Measurements from ENCODE around the gene DVL1. TPM values are rescaled to one million over a fixed set of nuclear protein-coding genes. Genes with fewer than 3 reads are reported as not detected.
"Not testable (repeated sequence)": the region's sequence is repeated elsewhere in the genome, so short reads cannot be mapped to it uniquely, and the experiment has no call there.

Gene DVL1
- total RNA-seq (2014; rRNA removed; shearing (Covaris generic)), result 41.4 and 42.8 TPM in 2 replicates
- 39.7 and 57.0 TPM in 2 replicates for polyA plus RNA-seq (2015; cell fraction: cytosol; rRNA removed)
- 185 and 232 TPM in 2 replicates for polyA plus RNA-seq (2015; cell fraction: nucleus; rRNA removed)

GRCh38 chr1:1349256-1350012, at the start of gene DVL1:
Gene DVL1, minus strand, starts transcription at chr1:1349418. Its CDS starts 353 bp downstream, at chr1:1349065.
- peak; percentile 53 for DNase-seq (ENCODE audit: low read depth, low spot score)
- in situ Hi-C loops (cut with HindIII; ENCODE audit: low pct_unique_long_range_greater_than_20kb, low sequenced_read_pairs), result no loop called here

- no peak for DNase-seq (ENCODE audit: low read depth, low spot score)
- in situ Hi-C loops (cut with HindIII; ENCODE audit: low pct_unique_long_range_greater_than_20kb, low sequenced_read_pairs), result no loop called here
Measured at GRCh38 chr1:1398677-1399186, 49.5 kb upstream of the DVL1 start.

- no peak for DNase-seq (ENCODE audit: low read depth, low spot score)
- in situ Hi-C loops (cut with HindIII; ENCODE audit: low pct_unique_long_range_greater_than_20kb, low sequenced_read_pairs), result no loop called here
Measured at GRCh38 chr1:1397839-1398523, 48.8 kb upstream of the DVL1 start.

GRCh38 chr1:1395166-1395565, 45.9 kb upstream of the DVL1 start:
- in situ Hi-C loops (cut with HindIII; ENCODE audit: low pct_unique_long_range_greater_than_20kb, low sequenced_read_pairs), result no loop called here
- no peak for DNase-seq (ENCODE audit: low read depth, low spot score)

- in situ Hi-C loops (cut with HindIII; ENCODE audit: low pct_unique_long_range_greater_than_20kb, low sequenced_read_pairs), result no loop called here
- no peak for DNase-seq (ENCODE audit: low read depth, low spot score)
Measured at GRCh38 chr1:1394116-1394515, 44.9 kb upstream of the DVL1 start.

- in situ Hi-C loops (cut with HindIII; ENCODE audit: low pct_unique_long_range_greater_than_20kb, low sequenced_read_pairs), result no loop called here
- DNase-seq (ENCODE audit: low read depth, low spot score), result no peak
Measured at GRCh38 chr1:1393428-1393827, 44.2 kb upstream of the DVL1 start.

GRCh38 chr1:1393014-1393413, 43.8 kb upstream of the DVL1 start:
- in situ Hi-C loops (cut with HindIII; ENCODE audit: low pct_unique_long_range_greater_than_20kb, low sequenced_read_pairs), result no loop called here

GRCh38 chr1:1391225-1391624, 42.0 kb upstream of the DVL1 start:
- in situ Hi-C loops (cut with HindIII; ENCODE audit: low pct_unique_long_range_greater_than_20kb, low sequenced_read_pairs), result no loop called here
- no peak for DNase-seq (ENCODE audit: low read depth, low spot score)

More at GRCh38 chr1:1393014-1393413, 43.8 kb upstream of the DVL1 start:
- DNase-seq (ENCODE audit: low read depth, low spot score), result no peak

- in situ Hi-C loops (cut with HindIII; ENCODE audit: low pct_unique_long_range_greater_than_20kb, low sequenced_read_pairs), result no loop called here
- DNase-seq (ENCODE audit: low read depth, low spot score), result no peak
Measured at GRCh38 chr1:1390675-1391074, 41.5 kb upstream of the DVL1 start.

- in situ Hi-C loops (cut with HindIII; ENCODE audit: low pct_unique_long_range_greater_than_20kb, low sequenced_read_pairs), result no loop called here
- no peak for DNase-seq (ENCODE audit: low read depth, low spot score)
Measured at GRCh38 chr1:1388078-1388472, 38.9 kb upstream of the DVL1 start.

GRCh38 chr1:1387098-1388077, 38.2 kb upstream of the DVL1 start:
- no peak for DNase-seq (ENCODE audit: low read depth, low spot score)

GRCh38 chr1:1385931-1386330, 36.7 kb upstream of the DVL1 start:
- in situ Hi-C loops (cut with HindIII; ENCODE audit: low pct_unique_long_range_greater_than_20kb, low sequenced_read_pairs), result no loop called here
- no peak for DNase-seq (ENCODE audit: low read depth, low spot score)

More at GRCh38 chr1:1387098-1388077, 38.2 kb upstream of the DVL1 start:
- in situ Hi-C loops (cut with HindIII; ENCODE audit: low pct_unique_long_range_greater_than_20kb, low sequenced_read_pairs), result no loop called here

GRCh38 chr1:1385339-1385738, 36.1 kb upstream of the DVL1 start:
- in situ Hi-C loops (cut with HindIII; ENCODE audit: low pct_unique_long_range_greater_than_20kb, low sequenced_read_pairs), result not testable (repeated sequence)

GRCh38 chr1:1381294-1381693, 32.1 kb upstream of the DVL1 start:
- in situ Hi-C loops (cut with HindIII; ENCODE audit: low pct_unique_long_range_greater_than_20kb, low sequenced_read_pairs), result no loop called here
- no peak for DNase-seq (ENCODE audit: low read depth, low spot score)

More at GRCh38 chr1:1385339-1385738, 36.1 kb upstream of the DVL1 start:
- not testable (repeated sequence) for DNase-seq (ENCODE audit: low read depth, low spot score)

- in situ Hi-C loops (cut with HindIII; ENCODE audit: low pct_unique_long_range_greater_than_20kb, low sequenced_read_pairs), result no loop called here
- no peak for DNase-seq (ENCODE audit: low read depth, low spot score)
Measured at GRCh38 chr1:1380860-1381259, 31.6 kb upstream of the DVL1 start.

- in situ Hi-C loops (cut with HindIII; ENCODE audit: low pct_unique_long_range_greater_than_20kb, low sequenced_read_pairs), result no loop called here
Measured at GRCh38 chr1:1377540-1378205, 28.5 kb upstream of the DVL1 start.

More at GRCh38 chr1:1377540-1378205, 28.5 kb upstream of the DVL1 start:
- DNase-seq (ENCODE audit: low read depth, low spot score), result no peak
